ENCODE measurements around the gene LPAR6.

DNA sequence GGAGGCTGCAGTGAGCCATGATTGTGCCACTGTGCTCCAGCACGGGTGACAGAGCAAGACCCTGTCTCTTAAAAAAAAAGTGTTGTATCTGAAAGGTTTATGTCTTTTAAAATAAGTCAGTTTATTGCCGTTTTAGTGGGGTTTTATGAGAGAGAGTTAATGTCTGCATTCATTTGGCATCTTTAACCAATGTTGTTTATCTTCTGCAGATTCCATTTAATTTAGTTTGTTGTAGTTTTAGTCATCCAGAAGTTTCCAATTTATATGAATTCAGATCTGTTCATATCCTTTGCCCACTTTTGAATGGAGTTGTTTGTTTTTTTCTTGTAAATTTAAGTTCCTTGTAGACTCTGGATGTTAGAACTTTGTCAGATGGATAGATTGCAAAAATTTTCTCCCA, 36.7 kb upstream of the LPAR6 start:
- TF ChIP-seq EZH2phosphoT487 (IDR thresholded peaks at IDR 0.05; ENCODE audit: borderline replicate concordance), result no peak
- TF ChIP-seq, protein P1, sequence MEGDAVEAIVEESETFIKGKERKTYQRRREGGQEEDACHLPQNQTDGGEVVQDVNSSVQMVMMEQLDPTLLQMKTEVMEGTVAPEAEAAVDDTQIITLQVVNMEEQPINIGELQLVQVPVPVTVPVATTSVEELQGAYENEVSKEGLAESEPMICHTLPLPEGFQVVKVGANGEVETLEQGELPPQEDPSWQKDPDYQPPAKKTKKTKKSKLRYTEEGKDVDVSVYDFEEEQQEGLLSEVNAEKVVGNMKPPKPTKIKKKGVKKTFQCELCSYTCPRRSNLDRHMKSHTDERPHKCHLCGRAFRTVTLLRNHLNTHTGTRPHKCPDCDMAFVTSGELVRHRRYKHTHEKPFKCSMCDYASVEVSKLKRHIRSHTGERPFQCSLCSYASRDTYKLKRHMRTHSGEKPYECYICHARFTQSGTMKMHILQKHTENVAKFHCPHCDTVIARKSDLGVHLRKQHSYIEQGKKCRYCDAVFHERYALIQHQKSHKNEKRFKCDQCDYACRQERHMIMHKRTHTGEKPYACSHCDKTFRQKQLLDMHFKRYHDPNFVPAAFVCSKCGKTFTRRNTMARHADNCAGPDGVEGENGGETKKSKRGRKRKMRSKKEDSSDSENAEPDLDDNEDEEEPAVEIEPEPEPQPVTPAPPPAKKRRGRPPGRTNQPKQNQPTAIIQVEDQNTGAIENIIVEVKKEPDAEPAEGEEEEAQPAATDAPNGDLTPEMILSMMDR (conservative IDR thresholded peaks at IDR 0.05; ENCODE audit: low read length), result no peak
